ENCODE results near the gene RAMP1. TPM values are rescaled to one million over a fixed set of nuclear protein-coding genes. Genes with fewer than 3 reads are reported as not detected.

Gene RAMP1
- total RNA-seq, 2 experiments from 2014 or later: 1.0 to 1.4 TPM

DNA sequence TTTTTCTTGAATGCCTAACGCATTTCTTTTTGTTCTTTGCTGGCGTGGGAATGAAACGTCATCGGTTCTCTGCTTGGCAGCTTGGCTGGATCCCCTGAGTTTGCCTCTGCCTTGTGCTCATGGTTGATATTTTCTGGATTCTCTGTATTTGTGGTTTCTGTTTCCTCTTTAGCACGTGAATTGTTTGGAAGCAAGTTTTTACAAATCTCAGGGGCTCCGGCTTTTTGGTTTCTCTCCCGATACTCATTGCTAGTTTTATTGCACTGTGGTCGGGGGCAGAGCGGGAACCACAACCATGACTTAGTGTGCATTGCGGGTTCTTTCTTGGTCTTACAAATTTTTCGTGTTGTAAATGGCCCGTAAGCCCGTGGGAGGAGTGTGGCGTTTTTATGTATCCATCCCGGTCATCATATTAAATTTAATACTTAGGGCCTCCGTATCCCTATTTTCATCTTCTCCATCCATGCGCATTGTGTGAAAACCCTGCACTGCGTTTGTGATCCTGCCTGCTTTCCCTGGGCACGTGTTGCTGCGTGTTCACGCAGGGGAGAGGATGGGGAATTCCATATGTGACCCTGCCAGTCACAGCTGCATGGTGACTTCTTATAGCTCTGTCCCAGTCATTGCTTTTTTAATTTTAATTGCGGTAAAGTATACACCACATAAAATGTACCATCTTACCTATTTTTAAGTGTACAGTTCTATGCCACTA is 9.4 kb downstream of the RAMP1 start:
- TF ChIP-seq, protein P1, sequence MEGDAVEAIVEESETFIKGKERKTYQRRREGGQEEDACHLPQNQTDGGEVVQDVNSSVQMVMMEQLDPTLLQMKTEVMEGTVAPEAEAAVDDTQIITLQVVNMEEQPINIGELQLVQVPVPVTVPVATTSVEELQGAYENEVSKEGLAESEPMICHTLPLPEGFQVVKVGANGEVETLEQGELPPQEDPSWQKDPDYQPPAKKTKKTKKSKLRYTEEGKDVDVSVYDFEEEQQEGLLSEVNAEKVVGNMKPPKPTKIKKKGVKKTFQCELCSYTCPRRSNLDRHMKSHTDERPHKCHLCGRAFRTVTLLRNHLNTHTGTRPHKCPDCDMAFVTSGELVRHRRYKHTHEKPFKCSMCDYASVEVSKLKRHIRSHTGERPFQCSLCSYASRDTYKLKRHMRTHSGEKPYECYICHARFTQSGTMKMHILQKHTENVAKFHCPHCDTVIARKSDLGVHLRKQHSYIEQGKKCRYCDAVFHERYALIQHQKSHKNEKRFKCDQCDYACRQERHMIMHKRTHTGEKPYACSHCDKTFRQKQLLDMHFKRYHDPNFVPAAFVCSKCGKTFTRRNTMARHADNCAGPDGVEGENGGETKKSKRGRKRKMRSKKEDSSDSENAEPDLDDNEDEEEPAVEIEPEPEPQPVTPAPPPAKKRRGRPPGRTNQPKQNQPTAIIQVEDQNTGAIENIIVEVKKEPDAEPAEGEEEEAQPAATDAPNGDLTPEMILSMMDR (IDR thresholded peaks at IDR 0.05): no peak
- ATAC-seq: no peak
- H3K36me3 Mint-ChIP-seq (ENCODE audit: low read depth): no peaks in the 10 kb centered on the region
- intact Hi-C loops (cut with micrococcal nuclease): no loop called here
- H3K27me3 Mint-ChIP-seq: peaks cover 23% of the 10 kb centered on the region
- peaks cover 17% of the 10 kb centered on the region for H3K4me1 Mint-ChIP-seq (ENCODE audit: low read depth)
- ChIA-PET POLR2A (no interaction called here), CTCF (no interaction called here)
- peak; percentile 11 for DNase-seq
- no peak overlapping the region for H3K4me3 Mint-ChIP-seq
- H3K9me3 Mint-ChIP-seq: no peaks in the 10 kb centered on the region
- H3K27ac Mint-ChIP-seq: no peak overlapping the region

DNA sequence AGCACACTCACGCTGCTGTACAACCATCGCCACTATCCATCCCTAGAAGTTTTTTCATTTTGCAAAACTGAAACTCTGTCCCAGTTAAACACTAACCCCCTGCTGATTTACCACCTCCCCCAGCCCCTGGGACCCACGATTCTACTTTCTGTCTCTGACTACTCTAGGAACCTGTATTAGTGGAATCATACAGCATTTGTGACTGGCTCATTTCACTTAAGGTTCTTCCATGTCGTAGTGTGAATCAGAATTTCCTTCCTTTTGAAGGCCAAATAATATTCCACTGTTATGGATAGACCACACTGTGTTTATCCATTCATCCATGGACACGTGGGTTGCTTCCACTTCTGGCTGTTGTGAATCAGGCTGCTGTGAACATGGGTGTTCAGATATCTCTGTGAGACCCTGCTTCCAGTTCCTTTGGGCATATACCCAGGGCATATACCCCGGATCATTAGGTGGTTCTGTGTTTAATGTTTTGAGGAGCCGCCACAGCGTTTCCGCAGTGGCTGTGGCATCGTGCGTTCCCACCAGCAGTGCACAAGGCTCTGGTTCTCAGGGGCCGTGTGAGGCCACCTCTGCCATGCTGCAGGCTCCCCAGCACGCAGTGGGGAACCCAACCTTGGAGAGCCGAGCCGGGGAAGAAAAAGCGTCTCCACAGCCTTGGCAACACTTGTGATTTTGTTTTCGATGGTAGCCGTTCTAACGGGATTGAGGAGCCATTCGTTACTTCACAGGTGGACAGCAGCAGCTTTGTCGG is 10.1 kb downstream of the RAMP1 start:
- no peaks in the 10 kb centered on the region for H3K9me3 Mint-ChIP-seq
- H3K36me3 Mint-ChIP-seq (ENCODE audit: low read depth): no peaks in the 10 kb centered on the region
- TF ChIP-seq, protein P1 (IDR thresholded peaks at IDR 0.05): no peak
- peaks cover 18% of the 10 kb centered on the region for H3K4me1 Mint-ChIP-seq (ENCODE audit: low read depth)
- ChIA-PET POLR2A (no interaction called here), CTCF (no interaction called here)
- no peak overlapping the region for H3K4me3 Mint-ChIP-seq
- H3K27ac Mint-ChIP-seq: no peak overlapping the region
- ATAC-seq (no peak), DNase-seq (no peak)
- intact Hi-C loops (cut with micrococcal nuclease): no loop called here
- H3K27me3 Mint-ChIP-seq: peaks cover 23% of the 10 kb centered on the region

DNA sequence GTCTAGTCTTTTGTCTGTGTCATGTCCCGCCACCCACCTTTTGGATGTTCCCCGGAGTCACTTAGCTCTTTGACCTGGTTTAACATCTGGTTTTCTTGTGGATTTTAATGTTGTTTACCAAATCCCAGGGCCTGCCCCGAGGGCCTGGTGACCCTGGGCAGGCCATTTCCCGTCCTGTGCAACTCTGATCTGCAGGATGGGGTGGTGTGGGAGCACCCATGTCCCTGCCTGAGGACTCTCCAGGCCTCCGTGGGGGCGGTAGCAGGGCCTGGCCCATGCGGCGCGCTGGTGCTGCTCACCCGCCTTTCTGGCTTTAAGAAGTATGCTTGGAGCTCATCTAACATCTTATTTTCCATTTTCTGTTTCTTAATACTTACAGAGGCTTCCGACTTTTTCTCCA is 10.7 kb downstream of the RAMP1 start:
- H3K9me3 Mint-ChIP-seq: no peaks in the 10 kb centered on the region
- no peak overlapping the region for H3K27ac Mint-ChIP-seq
- no peak for ATAC-seq
- H3K27me3 Mint-ChIP-seq: peaks cover 23% of the 10 kb centered on the region
- ChIA-PET CTCF (no interaction called here), POLR2A (no interaction called here)
- no peaks in the 10 kb centered on the region for H3K36me3 Mint-ChIP-seq (ENCODE audit: low read depth)
- TF ChIP-seq, protein P1 (IDR thresholded peaks at IDR 0.05): no peak
- H3K4me1 Mint-ChIP-seq (ENCODE audit: low read depth): peaks cover 18% of the 10 kb centered on the region
- DNase-seq: no peak
- H3K4me3 Mint-ChIP-seq: no peak overlapping the region
- intact Hi-C loops (cut with micrococcal nuclease): no loop called here

DNA sequence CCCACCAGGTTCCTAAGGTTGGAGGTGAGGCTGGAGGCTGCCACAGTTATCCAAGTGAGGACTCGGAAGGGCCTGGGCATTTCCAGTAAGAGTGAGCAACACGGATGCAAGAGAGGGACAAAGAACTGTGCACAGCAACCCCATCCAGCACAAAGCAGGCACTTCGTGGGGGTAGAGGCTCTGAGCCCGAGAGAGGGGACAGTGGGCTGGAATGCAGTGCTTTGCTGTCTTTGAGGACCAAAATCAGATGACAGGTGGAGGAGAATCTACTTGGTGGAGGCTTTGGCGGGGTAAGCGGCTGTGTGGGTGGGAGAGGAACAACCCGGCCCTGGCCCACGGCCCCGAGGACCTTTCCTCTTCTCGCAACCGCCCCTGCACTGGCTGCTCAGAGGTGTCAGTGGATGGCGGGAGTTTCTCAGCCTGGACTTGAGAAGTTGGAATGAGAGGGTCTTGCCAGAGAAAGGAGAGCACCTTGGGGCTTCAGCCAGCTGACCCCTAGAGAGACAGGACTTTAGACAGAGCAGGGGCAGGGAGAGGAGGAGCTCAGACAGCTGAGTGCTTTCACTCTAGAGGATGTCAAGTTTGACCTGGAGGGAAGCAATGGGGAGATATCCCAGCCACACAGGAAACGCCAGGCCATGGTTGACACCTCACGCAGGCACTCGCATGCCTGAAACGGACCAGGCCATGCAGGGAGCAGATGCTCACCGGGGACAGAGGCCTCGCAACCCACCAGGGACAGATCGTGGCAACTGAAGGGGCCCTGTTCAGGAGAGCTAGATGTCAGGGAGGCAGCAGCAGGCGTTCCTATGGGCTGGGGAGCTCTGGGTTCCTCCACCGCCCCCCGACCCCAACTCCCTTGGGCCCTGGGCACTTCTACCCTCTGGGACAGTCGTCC is 11.6 kb downstream of the RAMP1 start:
- peaks cover 23% of the 10 kb centered on the region for H3K27me3 Mint-ChIP-seq
- TF ChIP-seq, protein P1 (IDR thresholded peaks at IDR 0.05): no peak
- ATAC-seq (no peak), DNase-seq (no peak)
- no peaks in the 10 kb centered on the region for H3K36me3 Mint-ChIP-seq (ENCODE audit: low read depth)
- intact Hi-C loops (cut with micrococcal nuclease): no loop called here
- H3K4me3 Mint-ChIP-seq: no peak overlapping the region
- CTCF ChIA-PET: no interaction called here
- no peak overlapping the region for H3K27ac Mint-ChIP-seq
- POLR2A ChIA-PET: no interaction called here
- H3K4me1 Mint-ChIP-seq (ENCODE audit: low read depth): peaks cover 18% of the 10 kb centered on the region
- no peaks in the 10 kb centered on the region for H3K9me3 Mint-ChIP-seq
